SK-N-SH (cell line): ENCODE measurements around the gene DNAJA3. TPM values are rescaled to one million over a fixed set of nuclear protein-coding genes. Genes with fewer than 3 reads are reported as not detected.
A peak's percentile ranks its signal among the peaks of the same experiment; 100 is the strongest.

Experiments used
- CTCF ChIA-PET: fragments of 300-600, 350-600 bp; formaldehyde crosslinking; extraction: SDS; loops from one replicate; lab custom pipeline; 2021; lab: Yijun Ruan, JAX
- POLR2A ChIA-PET: fragments of 350-600 bp; sonication (Branson Sonifier 250); formaldehyde crosslinking; extraction: SDS; loops from one replicate; lab custom pipeline; 2020; ENCODE audit warnings: antibody characterized with exemption, inconsistent platforms; lab: Yijun Ruan, JAX
- DNase-seq: peaks from one replicate; pipeline ENCODE4 v3.0.0; 2012
- H2AFZ ChIP-seq: fragments of 200-600 bp; sonication (generic); 2 replicates; pipeline ENCODE4 v1.8.1; 2016; ENCODE audit warnings: antibody characterized with exemption, mild to moderate bottlenecking, low read depth
- H3F3A ChIP-seq: fragments of 200-600 bp; sonication (generic); replicated peaks from 2 replicates; pipeline ENCODE3; 2016; ENCODE audit warnings: antibody characterized with exemption, mild to moderate bottlenecking; ENCODE audit not compliant: insufficient read depth
- H3K27ac ChIP-seq, 2 experiments: fragments of 200-500 bp in 1 of 2; fragments of 200-600 bp in 1 of 2; sonication (Bioruptor generic) in 1 of 2; sonication (generic), shearing (Covaris generic) in 1 of 2; 2 replicates each; pipeline versions ENCODE4 v1.5.1 to v1.6.1; 2014 to 2016; ENCODE audit warnings: low read depth in 2 of 2, inconsistent platforms in 1 of 2, low read length in 1 of 2, mild to moderate bottlenecking in 1 of 2, mixed read lengths in 1 of 2
- H3K27me3 ChIP-seq: fragments of 200-600 bp; sonication (generic), shearing (Covaris generic); 2 replicates; pipeline ENCODE4 v1.6.1; 2016; ENCODE audit warnings: mixed run types; ENCODE audit not compliant: insufficient read depth
- H3K36me3 ChIP-seq, 2 experiments: fragments of 200-500 bp in 1 of 2; fragments of 200-600 bp in 1 of 2; sonication (Bioruptor generic) in 1 of 2; sonication (generic) in 1 of 2; replicated peaks in 1 of 2; 2 replicates each; pipeline versions ENCODE3 to v1.5.1; 2014 to 2016; ENCODE audit warnings: low read length in 1 of 2, mild to moderate bottlenecking in 1 of 2; ENCODE audit not compliant: insufficient read depth in 2 of 2, control insufficient read depth in 1 of 2
- H3K4me1 ChIP-seq, 2 experiments: fragments of 200-500 bp in 1 of 2; fragments of 200-600 bp in 1 of 2; sonication (Bioruptor generic) in 1 of 2; sonication (generic), shearing (Covaris generic) in 1 of 2; 2 replicates each; pipeline versions ENCODE4 v1.5.1 to v1.6.1; 2014 to 2016; ENCODE audit warnings: low read depth in 1 of 2, low read length in 1 of 2, mixed run types in 1 of 2; ENCODE audit not compliant: insufficient read depth in 2 of 2, control insufficient read depth in 1 of 2
- H3K4me2 ChIP-seq: fragments of 200-600 bp; sonication (generic), shearing (Covaris generic); 2 replicates; pipeline ENCODE4 v1.6.1; 2017; ENCODE audit warnings: mixed run types
- H3K4me3 ChIP-seq, 2 experiments: fragments of 200-500 bp in 1 of 2; fragments of 200-600 bp in 1 of 2; sonication (Bioruptor generic) in 1 of 2; sonication (generic), shearing (Covaris generic) in 1 of 2; 2 replicates each; pipeline versions ENCODE4 v1.5.1 to v1.8.1; 2014 to 2016; ENCODE audit warnings: low read depth in 2 of 2, inconsistent platforms in 1 of 2, low read length in 1 of 2, mild to moderate bottlenecking in 1 of 2, mixed read lengths in 1 of 2, moderate library complexity in 1 of 2
- H3K79me2 ChIP-seq: fragments of 200-600 bp; sonication (generic); 2 replicates; pipeline ENCODE4 v1.8.1; 2017; ENCODE audit warnings: mild to moderate bottlenecking; ENCODE audit not compliant: insufficient read depth
- H3K9ac ChIP-seq: fragments of 200-600 bp; sonication (generic); 2 replicates; pipeline ENCODE4 v1.6.1; 2017; ENCODE audit warnings: mixed run types
- H3K9me2 ChIP-seq: fragments of 200-600 bp; sonication (generic); 2 replicates; pipeline ENCODE4 v1.6.1; 2017; ENCODE audit warnings: mixed run types
- H3K9me3 ChIP-seq: fragments of 200-600 bp; sonication (generic); 2 replicates; pipeline ENCODE4 v1.6.1; 2017; ENCODE audit warnings: mixed run types, mild to moderate bottlenecking, moderate library complexity
- H4K20me1 ChIP-seq: fragments of 200-600 bp; sonication (generic); 2 replicates; pipeline ENCODE4 v1.6.1; 2017; ENCODE audit warnings: mild to moderate bottlenecking, mixed run types; ENCODE audit not compliant: insufficient read depth
- ELF1 ChIP-seq: IDR thresholded peaks from 2 replicates; pipeline ENCODE4 v1.4.0; 2012
- FOSL2 ChIP-seq: IDR thresholded peaks from 2 replicates; pipeline ENCODE4 v1.4.0; 2012; ENCODE audit warnings: low read depth, mild to moderate bottlenecking, moderate library complexity, borderline replicate concordance
- GABPA ChIP-seq: IDR thresholded peaks from 2 replicates; pipeline ENCODE4 v1.4.0; 2012; ENCODE audit warnings: low read depth, mild to moderate bottlenecking
- GATA2 ChIP-seq: sonication (generic); formaldehyde crosslinking; IDR thresholded peaks from 2 replicates; pipeline ENCODE4 v1.5.0; 2020; ENCODE audit warnings: mild to moderate bottlenecking, missing genetic modification reagents
- JUND ChIP-seq: IDR thresholded peaks from 2 replicates; pipeline ENCODE4 v1.4.0; 2012
- MXI1 ChIP-seq: IDR thresholded peaks from 2 replicates; pipeline ENCODE4 v1.6.1; 2012; ENCODE audit warnings: mild to moderate bottlenecking, low read depth, low read length, improper control_type of control experiment
- RCOR1 ChIP-seq: fragments of 150-350 bp; IDR thresholded peaks from 2 replicates; pipeline ENCODE4 v1.6.1; 2017; ENCODE audit warnings: antibody characterized with exemption, low read length
- TCF12 ChIP-seq: IDR thresholded peaks from 2 replicates; pipeline ENCODE4 v1.4.0; 2012
- TEAD4 ChIP-seq: IDR thresholded peaks from 2 replicates; pipeline ENCODE4 v1.4.0; 2012; ENCODE audit warnings: mild to moderate bottlenecking, borderline replicate concordance; ENCODE audit not compliant: insufficient read depth
- WGBS: methylation state at CpG from one replicate; pipeline ENCODE4 v1.1.6; 2017; ENCODE audit warnings: low lambda C conversion rate; 5-methylcytosine and 5-hydroxymethylcytosine counted together
- polyA plus RNA-seq, 3 experiments: library from polyadenylated mRNA; depleted of rRNA; stranded (reverse); fragments of >200 nt; gene quantifications; 2 replicates each; pipeline ENCODE4 v1.2.3, GENCODE V29; 2012
- TF ChIP-seq, protein P1 (sequence below): fragments of 150-350 bp; IDR thresholded peaks from 2 replicates; pipeline ENCODE4 v1.6.1; 2017; ENCODE audit warnings: antibody characterized with exemption, low read length, low read depth, borderline replicate concordance
- TF ChIP-seq, protein P2 (sequence below): IDR thresholded peaks from 2 replicates; pipeline ENCODE4 v1.6.1; 2012; ENCODE audit warnings: mild to moderate bottlenecking, low read depth, low read length, moderate library complexity
- TF ChIP-seq, protein P3 (sequence below): IDR thresholded peaks from 2 replicates; pipeline ENCODE4 v1.4.0; 2012; ENCODE audit warnings: low read depth, borderline replicate concordance

The DNAJA3 gene
- polyA plus RNA-seq, 1 of the 3 experiments (the other 2 are of a cell fraction), result 52.6 TPM

DNA sequence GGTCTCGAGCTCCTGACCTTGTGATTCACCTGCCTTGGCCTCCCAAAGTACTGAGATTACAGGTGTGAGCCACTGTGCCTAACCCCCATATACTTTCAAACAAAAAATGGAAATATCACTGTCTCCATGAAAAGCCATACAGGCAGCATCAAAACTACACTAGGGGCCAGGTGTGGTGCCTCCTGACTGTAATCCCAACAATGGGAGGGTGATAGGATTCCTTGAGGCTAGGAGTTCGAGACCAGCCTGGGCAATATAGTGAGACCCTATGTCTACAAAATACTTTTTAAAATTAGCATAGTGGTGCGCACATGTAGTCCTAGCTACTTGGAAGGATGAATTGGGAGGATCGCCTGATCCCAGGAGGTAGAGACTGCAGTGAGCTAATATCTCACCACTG lies 66.2 kb downstream of the DNAJA3 start:
- no peak overlapping the region for H3K4me3 ChIP-seq
- TF ChIP-seq, protein P1, sequence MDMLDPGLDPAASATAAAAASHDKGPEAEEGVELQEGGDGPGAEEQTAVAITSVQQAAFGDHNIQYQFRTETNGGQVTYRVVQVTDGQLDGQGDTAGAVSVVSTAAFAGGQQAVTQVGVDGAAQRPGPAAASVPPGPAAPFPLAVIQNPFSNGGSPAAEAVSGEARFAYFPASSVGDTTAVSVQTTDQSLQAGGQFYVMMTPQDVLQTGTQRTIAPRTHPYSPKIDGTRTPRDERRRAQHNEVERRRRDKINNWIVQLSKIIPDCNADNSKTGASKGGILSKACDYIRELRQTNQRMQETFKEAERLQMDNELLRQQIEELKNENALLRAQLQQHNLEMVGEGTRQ, result no peak
- no peak for TF ChIP-seq GABPA
- TF ChIP-seq, protein P2, sequence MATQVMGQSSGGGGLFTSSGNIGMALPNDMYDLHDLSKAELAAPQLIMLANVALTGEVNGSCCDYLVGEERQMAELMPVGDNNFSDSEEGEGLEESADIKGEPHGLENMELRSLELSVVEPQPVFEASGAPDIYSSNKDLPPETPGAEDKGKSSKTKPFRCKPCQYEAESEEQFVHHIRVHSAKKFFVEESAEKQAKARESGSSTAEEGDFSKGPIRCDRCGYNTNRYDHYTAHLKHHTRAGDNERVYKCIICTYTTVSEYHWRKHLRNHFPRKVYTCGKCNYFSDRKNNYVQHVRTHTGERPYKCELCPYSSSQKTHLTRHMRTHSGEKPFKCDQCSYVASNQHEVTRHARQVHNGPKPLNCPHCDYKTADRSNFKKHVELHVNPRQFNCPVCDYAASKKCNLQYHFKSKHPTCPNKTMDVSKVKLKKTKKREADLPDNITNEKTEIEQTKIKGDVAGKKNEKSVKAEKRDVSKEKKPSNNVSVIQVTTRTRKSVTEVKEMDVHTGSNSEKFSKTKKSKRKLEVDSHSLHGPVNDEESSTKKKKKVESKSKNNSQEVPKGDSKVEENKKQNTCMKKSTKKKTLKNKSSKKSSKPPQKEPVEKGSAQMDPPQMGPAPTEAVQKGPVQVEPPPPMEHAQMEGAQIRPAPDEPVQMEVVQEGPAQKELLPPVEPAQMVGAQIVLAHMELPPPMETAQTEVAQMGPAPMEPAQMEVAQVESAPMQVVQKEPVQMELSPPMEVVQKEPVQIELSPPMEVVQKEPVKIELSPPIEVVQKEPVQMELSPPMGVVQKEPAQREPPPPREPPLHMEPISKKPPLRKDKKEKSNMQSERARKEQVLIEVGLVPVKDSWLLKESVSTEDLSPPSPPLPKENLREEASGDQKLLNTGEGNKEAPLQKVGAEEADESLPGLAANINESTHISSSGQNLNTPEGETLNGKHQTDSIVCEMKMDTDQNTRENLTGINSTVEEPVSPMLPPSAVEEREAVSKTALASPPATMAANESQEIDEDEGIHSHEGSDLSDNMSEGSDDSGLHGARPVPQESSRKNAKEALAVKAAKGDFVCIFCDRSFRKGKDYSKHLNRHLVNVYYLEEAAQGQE, result no peak
- TF ChIP-seq TEAD4, result no peak
- no peak for TF ChIP-seq MXI1
- TF ChIP-seq RCOR1, result no peak
- no peak for TF ChIP-seq ELF1
- H3K4me1 ChIP-seq, result peaks cover 0 to 47% of the 10 kb centered on the region in 2 experiments; a peak in 2 of 4 replicates
- H3K4me2 ChIP-seq, result no peak overlapping the region
- DNase-seq, result no peak
- H3K9ac ChIP-seq, result no peak overlapping the region
- no peak overlapping the region for H3K27ac ChIP-seq
- no peaks in the 10 kb centered on the region for H4K20me1 ChIP-seq
- WGBS, result 92% methylated on average over 4 of the region's 4 CpGs
- H2AFZ ChIP-seq, result no peak overlapping the region
- peaks cover 72% of the 10 kb centered on the region for H3K79me2 ChIP-seq
- CTCF ChIA-PET, result interaction anchor here (1.7 kb wide), 1 partner anchor 15 kb away, joined by 7 read pairs; no protein-coding TSS in a partner anchor
- no peaks in the 10 kb centered on the region for H3K9me3 ChIP-seq
- peaks cover 48% of the 10 kb centered on the region for H3F3A ChIP-seq
- H3K36me3 ChIP-seq, result no peaks in the 10 kb centered on the region
- H3K27me3 ChIP-seq, result no peaks in the 10 kb centered on the region
- H3K9me2 ChIP-seq, result no peaks in the 10 kb centered on the region
- POLR2A ChIA-PET, result interaction anchor here (0.6 kb wide), 1 partner anchor 16 kb away, joined by 3 read pairs; the partner anchor contains the start of gene HMOX2

DNA sequence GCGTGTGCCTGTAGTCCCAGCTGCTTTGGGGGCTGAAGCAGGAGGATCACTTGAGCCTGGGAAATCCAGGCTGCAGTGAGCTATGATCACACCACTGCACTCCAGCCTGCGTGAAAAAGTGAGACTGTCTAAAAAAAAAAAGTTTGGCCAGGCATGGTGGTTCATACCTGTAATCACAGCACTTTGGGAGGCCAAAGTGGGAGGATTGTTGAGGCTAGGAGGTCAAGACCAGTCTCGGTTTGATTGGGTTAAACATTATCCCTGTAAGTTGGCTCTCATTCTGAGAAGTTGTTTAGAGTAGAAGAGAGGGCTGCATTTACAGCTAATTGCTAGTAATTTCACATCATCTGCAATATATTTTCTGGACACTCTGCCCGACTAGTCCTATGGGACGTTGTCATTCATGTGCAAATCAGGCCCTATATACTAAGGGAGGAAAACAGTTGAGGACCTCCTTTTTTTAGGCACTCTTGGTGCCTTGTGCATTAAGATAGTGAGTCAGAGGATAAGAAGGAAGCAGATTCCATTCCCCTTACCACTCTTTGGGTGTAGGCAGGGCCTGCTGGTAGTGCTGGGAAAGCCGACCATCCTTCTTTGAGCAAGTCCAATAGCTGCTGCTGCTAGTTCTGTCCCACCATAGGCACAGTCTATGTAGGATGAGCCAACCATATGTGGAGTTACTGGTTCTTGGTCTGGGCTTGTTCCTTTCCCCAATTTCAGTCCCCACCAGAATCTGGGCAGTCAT lies 69.2 kb downstream of the DNAJA3 start:
- CTCF ChIA-PET, result interaction anchor here (0.7 kb wide), 1 partner anchor 91 kb away, joined by 3 read pairs; no protein-coding TSS in a partner anchor
- no peak overlapping the region for H3K4me3 ChIP-seq

More for the DNA sequence above, 69.2 kb downstream of the DNAJA3 start:
- 67% methylated on average over 6 of the region's 6 CpGs for WGBS
- Histone ChIP-seq H3K4me2 (peak overlapping the region; percentile 56), H3K79me2 (peaks cover 89% of the 10 kb centered on the region), H4K20me1 (no peaks in the 10 kb centered on the region), H2AFZ (no peak overlapping the region), H3F3A (peaks cover 30% of the 10 kb centered on the region), H3K27me3 (no peaks in the 10 kb centered on the region), H3K36me3 (no peaks in the 10 kb centered on the region), H3K27ac (peak overlapping the region; percentile 29 to 80; a peak in 3 of 4 replicates), H3K9me3 (no peaks in the 10 kb centered on the region), H3K9me2 (no peaks in the 10 kb centered on the region), H3K4me1 (peaks cover under 1 to 31% of the 10 kb centered on the region in 2 experiments; a peak in 2 of 4 replicates), H3K9ac (peak overlapping the region; percentile 25; the same call in 1 of the 2 replicates)
- TF ChIP-seq FOSL2, result peak; percentile 74; the same call in 1 of the 2 replicates
- peak; percentile 50 for TF ChIP-seq JUND
- TF ChIP-seq, protein P2, result no peak
- peak; percentile 33; the same call in 1 of the 2 replicates for TF ChIP-seq TCF12
- no peak for TF ChIP-seq MXI1
- TF ChIP-seq GATA2 (CRISPR knock-in tag), result no peak
- TF ChIP-seq, protein P3, sequence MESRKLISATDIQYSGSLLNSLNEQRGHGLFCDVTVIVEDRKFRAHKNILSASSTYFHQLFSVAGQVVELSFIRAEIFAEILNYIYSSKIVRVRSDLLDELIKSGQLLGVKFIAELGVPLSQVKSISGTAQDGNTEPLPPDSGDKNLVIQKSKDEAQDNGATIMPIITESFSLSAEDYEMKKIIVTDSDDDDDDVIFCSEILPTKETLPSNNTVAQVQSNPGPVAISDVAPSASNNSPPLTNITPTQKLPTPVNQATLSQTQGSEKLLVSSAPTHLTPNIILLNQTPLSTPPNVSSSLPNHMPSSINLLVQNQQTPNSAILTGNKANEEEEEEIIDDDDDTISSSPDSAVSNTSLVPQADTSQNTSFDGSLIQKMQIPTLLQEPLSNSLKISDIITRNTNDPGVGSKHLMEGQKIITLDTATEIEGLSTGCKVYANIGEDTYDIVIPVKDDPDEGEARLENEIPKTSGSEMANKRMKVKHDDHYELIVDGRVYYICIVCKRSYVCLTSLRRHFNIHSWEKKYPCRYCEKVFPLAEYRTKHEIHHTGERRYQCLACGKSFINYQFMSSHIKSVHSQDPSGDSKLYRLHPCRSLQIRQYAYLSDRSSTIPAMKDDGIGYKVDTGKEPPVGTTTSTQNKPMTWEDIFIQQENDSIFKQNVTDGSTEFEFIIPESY, result no peak
- DNase-seq, result no peak
- POLR2A ChIA-PET, result no interaction called here
